Heart left ventricle (tissue), 13 donors: Measurements from ENCODE around the gene AHSP.

Experiments
- CTCF ChIP-seq, 12 donors: fragments of 200-600 bp; sonication (generic) in 4 of 12; IDR thresholded peaks; one replicate each; pipeline versions ENCODE4 v1.5.0 to v1.8.0; 2018 to 2022; ENCODE audit warnings: antibody characterized with exemption in 12 of 12, mild to moderate bottlenecking in 5 of 12
- POLR2A ChIP-seq, 2 donors: fragments of 450-650 bp; IDR thresholded peaks; one replicate each; pipeline ENCODE4 v1.6.1; 2017; ENCODE audit warnings: antibody characterized with exemption in 2 of 2, mild to moderate bottlenecking in 2 of 2, moderate library complexity in 2 of 2
- donor health status: ischemic (EF 13 %, LVEDD 7.1; RV severe dilation, severe dysfunction).
- donor health status: DM: no; HTN: yes; CAD: no.
- donor health status: DM: no; HTN: no; CAD: no.
- donor health status: ischemic (EF 25% LVEDD 6.9; RV normal size, moderate dysfunction).
- donor health status: ischemic (EF 25% LVEDD 5.7; RV mildly dilated, moderate dysfunction).
- donor health status: ischemic (EF 35%, LVEDD 5.7; RV mildly dilated, moderate dysfunction).
- donor health status: nonischemic (EF 11% LVEDD 7.7; RV severe dilation, severe dysfunction).
- donor health status: DM: yes; HTN: yes; CAD: no.
- donor health status: PGD.
- donor health status: ischemic (EF 29% LVEDD 5.4; RV normal size, mild dysfunction).
- donor health status: nonischemic (EF 23%, LVEDD 6.1; RV moderate dilation, normal function).

GRCh38 chr16:31530405-31530804 is 2.7 kb downstream of the AHSP start:
- TF ChIP-seq CTCF (IDR thresholded peaks at IDR 0.05) (no peak), POLR2A (IDR thresholded peaks at IDR 0.05) (no peak)
